Psoas muscle (tissue), 8 donors: Measurements from ENCODE around the gene RYR2. TPM values are rescaled to one million over a fixed set of nuclear protein-coding genes. Genes with fewer than 3 reads are reported as not detected.

ENCODE experiments used
- ATAC-seq, 4 donors: fragments of 200-7000 bp; cut with Tn5 transposase; one replicate each; pipeline ENCODE4 v1.9.1; 2020; ENCODE audit warnings: moderate library complexity in 3 of 4, mild to moderate bottlenecking in 2 of 4
- DNase-seq, 2 donors: peaks; one replicate each; pipeline ENCODE4 v3.0.0-alpha.2; 2020
- H3K27ac ChIP-seq: fragments of 200-600 bp; one replicate; pipeline ENCODE4 v1.8.0; 2022
- H3K27me3 ChIP-seq, 3 donors: fragments of 200-600 bp in 1 of 3; one replicate each; pipeline versions ENCODE4 v1.6.1 to v1.8.0; 2013 to 2022; ENCODE audit warnings: low read length in 2 of 3, mild to moderate bottlenecking in 2 of 3, moderate library complexity in 1 of 3; ENCODE audit not compliant: insufficient read depth in 3 of 3
- H3K36me3 ChIP-seq, 2 donors: fragments of 200-600 bp in 1 of 2; one replicate each; pipeline versions ENCODE4 v1.6.1 to v1.8.0; 2013 to 2022; ENCODE audit warnings: low read depth in 1 of 2, mild to moderate bottlenecking in 1 of 2, moderate library complexity in 1 of 2; ENCODE audit not compliant: insufficient read depth in 1 of 2
- H3K4me1 ChIP-seq: fragments of 200-600 bp; one replicate; pipeline ENCODE4 v1.8.0; 2022
- H3K4me3 ChIP-seq: fragments of 200-600 bp; one replicate; pipeline ENCODE4 v1.8.0; 2022; ENCODE audit warnings: mild to moderate bottlenecking
- H3K9me3 ChIP-seq: fragments of 200-600 bp; one replicate; pipeline ENCODE4 v1.8.0; 2022
- CTCF ChIP-seq: fragments of 200-600 bp; IDR thresholded peaks from one replicate; pipeline ENCODE4 v1.8.0; 2022; ENCODE audit warnings: antibody characterized with exemption
- WGBS, 3 donors: extraction: QIAGEN DNeasy Blood & Tissue Kit; methylation state at CpG; one replicate each; pipeline versions ENCODE4 v1.1.6 to v1.1.7; 2013; 5-methylcytosine and 5-hydroxymethylcytosine counted together
- intact Hi-C, 2 donors: fragments of 100-400 bp; cut with DNase I; formaldehyde crosslinking; loops; one replicate each; pipeline versions ENCODE4 v1.11.0 to v1.14.2; 2022
- polyA plus RNA-seq, 3 donors: library from polyadenylated mRNA; stranded (reverse); fragments of 200-250 nt; gene quantifications; one replicate each; pipeline ENCODE4 v1.2.3, GENCODE V29; 2013
- total RNA-seq, 4 donors: library from RNA; stranded (reverse); fragmentation: NEBNext Ultra II Directional in 2 of 4; extraction: Animal tissue kit (Norgen Biotek cat#: 25700) in 2 of 4; gene quantifications; one replicate each; pipeline versions ENCODE4 v1.2.1 to v1.2.4, GENCODE V29; 2021 to 2023
- donor health status: healthy with polysubstance abuse.
- donor health status: DM: no; HTN: no; CAD: no; lungs with moderate emphysema.
- donor health status: Bipolar disorder and iron deficiency.
- donor health status: healthy.
- donor health status: DM: yes; HTN: yes; CAD: no.
- donor health status: DM: no; HTN: no; CAD: no.
- donor health status: DM: no; HTN: no; CAD: no.
- donor health status: DM: yes; HTN: yes; CAD: no.

RYR2 gene
- total and polyA plus RNA-seq, 7 donors: 0.06 to 0.48 (median 0.25) TPM

- Histone ChIP-seq H3K36me3 (no peaks in the 10 kb centered on the region), H3K9me3 (no peaks in the 10 kb centered on the region), H3K27ac (no peak overlapping the region), H3K4me1 (no peaks in the 10 kb centered on the region), H3K27me3 (peaks cover 0 to 1% (median 0%) of the 10 kb centered on the region in 3 donors), H3K4me3 (no peak overlapping the region)
- DNase-seq: no peak
- TF ChIP-seq CTCF: no peak
- 35 to 44% (median 40%) methylated on average over 7 of the region's 7 CpGs for WGBS, 3 donors
- ATAC-seq: no peak
- intact Hi-C loops: no loop called here
These were observed 10.0 kb upstream of the RYR2 start for GRCh38 chr1:237032029-237032428.

- Histone ChIP-seq H3K9me3 (no peaks in the 10 kb centered on the region), H3K4me3 (no peak overlapping the region), H3K27me3 (peaks cover 0 to 2% (median 1%) of the 10 kb centered on the region in 3 donors), H3K36me3 (no peaks in the 10 kb centered on the region), H3K27ac (no peak overlapping the region), H3K4me1 (no peaks in the 10 kb centered on the region)
- ATAC-seq: no peak
- no peak for TF ChIP-seq CTCF
- intact Hi-C loops: no loop called here
- WGBS, 3 donors: 90 to 91% (median 90%) methylated on average over 4 of the region's 4 CpGs
- DNase-seq: no peak
These were observed 8.9 kb upstream of the RYR2 start for GRCh38 chr1:237033061-237033460.

GRCh38 chr1:237033804-237034203 lies 8.2 kb upstream of the RYR2 start:
- Histone ChIP-seq H3K9me3 (no peaks in the 10 kb centered on the region), H3K27ac (no peak overlapping the region), H3K4me3 (no peak overlapping the region), H3K27me3 (peaks cover 0 to 7% (median 1%) of the 10 kb centered on the region in 3 donors), H3K4me1 (no peaks in the 10 kb centered on the region), H3K36me3 (no peaks in the 10 kb centered on the region)
- TF ChIP-seq CTCF: no peak
- no peak for ATAC-seq
- DNase-seq: no peak
- intact Hi-C loops: no loop called here
- 59 to 67% (median 61%) methylated on average over 4 of the region's 4 CpGs for WGBS, 3 donors

GRCh38 chr1:237035759-237036158 lies 6.2 kb upstream of the RYR2 start:
- ATAC-seq: no peak
- WGBS, 3 donors: 86 to 89% (median 88%) methylated on average over 1 of the region's 1 CpG
- no peak overlapping the region for H3K27ac ChIP-seq
- H3K4me1 ChIP-seq: no peaks in the 10 kb centered on the region
- TF ChIP-seq CTCF: no peak
- H3K36me3 ChIP-seq: no peaks in the 10 kb centered on the region
- H3K27me3 ChIP-seq: peaks cover 0 to 26% (median 1%) of the 10 kb centered on the region in 3 donors
- intact Hi-C loops: no loop called here
- H3K4me3 ChIP-seq: no peak overlapping the region
- no peak for DNase-seq
- no peaks in the 10 kb centered on the region for H3K9me3 ChIP-seq

GRCh38 chr1:237038211-237038610 lies 3.8 kb upstream of the RYR2 start:
- Histone ChIP-seq H3K36me3 (no peaks in the 10 kb centered on the region), H3K4me1 (no peaks in the 10 kb centered on the region), H3K9me3 (no peaks in the 10 kb centered on the region), H3K27ac (no peak overlapping the region), H3K27me3 (peaks cover 4 to 51% (median 9%) of the 10 kb centered on the region in 3 donors), H3K4me3 (no peak overlapping the region)
- TF ChIP-seq CTCF: no peak
- ATAC-seq: no peak
- no peak for DNase-seq
- intact Hi-C loops: no loop called here
- WGBS, 3 donors: 68 to 75% (median 71%) methylated on average over 6 of the region's 6 CpGs
